Tibial nerve (tissue), 4 donors: Measurements from ENCODE around the gene UNG. TPM values are rescaled to one million over a fixed set of nuclear protein-coding genes. Genes with fewer than 3 reads are reported as not detected.

Experiments used
- DNase-seq, 2 donors: peaks; one replicate each; pipeline ENCODE4 v3.0.0-alpha.2; 2019; ENCODE audit warnings: low spot score in 2 of 2
- H3K27ac ChIP-seq, 4 donors: fragments of 200-600 bp; sonication (generic) in 3 of 4; one replicate each; pipeline ENCODE4 v1.5.1; 2017 to 2019; ENCODE audit warnings: mild to moderate bottlenecking in 1 of 4
- H3K27me3 ChIP-seq, 2 donors: fragments of 200-600 bp; sonication (generic) in 1 of 2; one replicate each; pipeline versions ENCODE4 v1.5.1 to v1.6.0; 2017 to 2019
- H3K36me3 ChIP-seq, 3 donors: fragments of 200-600 bp; sonication (generic); one replicate each; pipeline ENCODE4 v1.5.1; 2018 to 2019
- H3K4me1 ChIP-seq, 4 donors: fragments of 200-600 bp; sonication (generic) in 3 of 4; one replicate each; pipeline ENCODE4 v1.5.1; 2017 to 2019
- H3K4me3 ChIP-seq, 4 donors: fragments of 200-600 bp; sonication (generic) in 3 of 4; one replicate each; pipeline ENCODE4 v1.5.1; 2017 to 2019; ENCODE audit warnings: mild to moderate bottlenecking in 1 of 4, moderate library complexity in 1 of 4
- H3K9me3 ChIP-seq, 4 donors: fragments of 200-600 bp; sonication (generic) in 3 of 4; one replicate each; pipeline ENCODE4 v1.5.1; 2017 to 2019
- CTCF ChIP-seq, 5 experiments: fragments of 200-600 bp in 3 of 5; fragments of 450-650 bp in 2 of 5; sonication (generic) in 3 of 5; IDR thresholded peaks; one replicate each; pipeline ENCODE4 v1.5.1; 2016 to 2019; ENCODE audit warnings: antibody characterized with exemption in 5 of 5, mild to moderate bottlenecking in 3 of 5, moderate library complexity in 2 of 5
- EP300 ChIP-seq, 2 donors: sonication (generic); formaldehyde crosslinking; IDR thresholded peaks; one replicate each; pipeline ENCODE4 v1.6.1; 2017; ENCODE audit warnings: antibody characterized with exemption in 2 of 2, mild to moderate bottlenecking in 1 of 2
- POLR2A ChIP-seq, 2 donors: fragments of 450-650 bp; IDR thresholded peaks; one replicate each; pipeline ENCODE4 v1.6.1; 2017; ENCODE audit warnings: antibody characterized with exemption in 2 of 2, mild to moderate bottlenecking in 2 of 2, moderate library complexity in 2 of 2
- WGBS, 2 donors: methylation state at CpG; one replicate each; pipeline ENCODE4 v1.1.5; 2018; 5-methylcytosine and 5-hydroxymethylcytosine counted together
- total RNA-seq, 4 donors: library from RNA; depleted of rRNA; stranded (reverse); fragments of >200 nt; gene quantifications; one replicate each; pipeline ENCODE4 v1.1.0, GENCODE V29; 2016

UNG gene
- total RNA-seq, 4 donors from 2014 or later: 17.4 to 26.9 (median 21.3) TPM

- no peak for DNase-seq
- Histone ChIP-seq H3K4me1 (peaks cover 0 to 46% (median 2%) of the 10 kb centered on the region in 4 donors), H3K4me3 (no peak overlapping the region), H3K36me3 (peaks cover 0 to 6% (median 0%) of the 10 kb centered on the region in 3 donors), H3K27ac (peak overlapping the region in 1 of 4 donors; percentile 84), H3K27me3 (no peaks in the 10 kb centered on the region), H3K9me3 (no peaks in the 10 kb centered on the region)
- TF ChIP-seq CTCF (IDR thresholded peaks at IDR 0.05) (no peak), POLR2A (IDR thresholded peaks at IDR 0.05) (no peak)
- 93% methylated on average over 9 of the region's 9 CpGs for WGBS, 2 donors
Measured at GRCh38 chr12:109150124-109150640, 52.8 kb downstream of the UNG start.

- Histone ChIP-seq H3K4me1 (peaks cover 0 to 46% (median 4%) of the 10 kb centered on the region in 4 donors), H3K4me3 (no peak overlapping the region), H3K27ac (no peak overlapping the region), H3K9me3 (no peaks in the 10 kb centered on the region), H3K36me3 (peaks cover 0 to 6% (median 0%) of the 10 kb centered on the region in 3 donors), H3K27me3 (no peaks in the 10 kb centered on the region)
- DNase-seq: no peak
- 88 to 96% methylated on average over 4 of the region's 4 CpGs for whole genome bisulfite sequencing, 2 donors
- TF ChIP-seq CTCF (IDR thresholded peaks at IDR 0.05): no peak
- no peak for TF ChIP-seq EP300 (IDR thresholded peaks at IDR 0.05)
- TF ChIP-seq POLR2A (IDR thresholded peaks at IDR 0.05): no peak
Measured at GRCh38 chr12:109151457-109151856, 54.1 kb downstream of the UNG start.

GRCh38 chr12:109153821-109154441 is 56.5 kb downstream of the UNG start:
- 28% methylated on average over 18 of the region's 18 CpGs for WGBS, 2 donors
- Histone ChIP-seq H3K36me3 (peaks cover 0 to 6% (median 0%) of the 10 kb centered on the region in 3 donors), H3K27me3 (no peaks in the 10 kb centered on the region), H3K4me3 (peak overlapping the region; percentile 49 to 91 (median 64)), H3K9me3 (no peaks in the 10 kb centered on the region), H3K4me1 (peaks cover 0 to 50% (median 8%) of the 10 kb centered on the region in 4 donors), H3K27ac (peak overlapping the region; percentile 62 to 95 (median 76))
- DNase-seq: no peak
- TF ChIP-seq EP300 (IDR thresholded peaks at IDR 0.05) (no peak), POLR2A (IDR thresholded peaks at IDR 0.05) (no peak), CTCF (IDR thresholded peaks at IDR 0.05) (no peak)

GRCh38 chr12:109154451-109155438 is 57.3 kb downstream of the UNG start:
- peaks cover 0 to 53% (median 10%) of the 10 kb centered on the region in 4 donors for H3K4me1 ChIP-seq
- H3K9me3 ChIP-seq: no peaks in the 10 kb centered on the region
- WGBS, 2 donors: 0 to 2% methylated on average over 31 to 47 of the region's 61 CpGs
- TF ChIP-seq CTCF (IDR thresholded peaks at IDR 0.05): no peak
- peak in 1 of 2 donors; percentile 76 for TF ChIP-seq EP300 (IDR thresholded peaks at IDR 0.05)
- peak; percentile 29 to 70 for TF ChIP-seq POLR2A (IDR thresholded peaks at IDR 0.05)
- no peaks in the 10 kb centered on the region for H3K27me3 ChIP-seq
- peak overlapping the region; percentile 62 to 95 (median 76) for H3K27ac ChIP-seq
- peak; percentile 74 to 76 for DNase-seq
- H3K36me3 ChIP-seq: peaks cover 0 to 6% (median 0%) of the 10 kb centered on the region in 3 donors
- peak overlapping the region; percentile 49 to 91 (median 64) for H3K4me3 ChIP-seq
